RWPE2 (cell line): Measurements from ENCODE around the gene NUP210.
A peak's percentile ranks its signal among the peaks of the same experiment; 100 is the strongest.

Source experiments
- ATAC-seq: fragments of 200-7000 bp; cut with Tn5 transposase; 3 replicates; pipeline ENCODE4 v1.9.1; 2021; ENCODE audit warnings: low read depth
- DNase-seq: peaks from one replicate; pipeline ENCODE4 v3.0.0-alpha.2; 2020; ENCODE audit warnings: low spot score
- H3K27ac ChIP-seq: fragments of 450-650 bp; 2 replicates; pipeline ENCODE4 v1.5.1; 2017; ENCODE audit warnings: mild to moderate bottlenecking; ENCODE audit not compliant: poor library complexity, severe bottlenecking
- H3K27me3 ChIP-seq: fragments of 250-450 bp; sonication (Bioruptor Pico); 2 replicates; pipeline ENCODE4 v1.5.1; 2021; ENCODE audit warnings: mild to moderate bottlenecking, moderate library complexity; ENCODE audit not compliant: insufficient read depth, poor library complexity, severe bottlenecking
- H3K36me3 ChIP-seq: fragments of 250-450 bp; sonication (Bioruptor Pico); 2 replicates; pipeline ENCODE4 v1.5.1; 2020; ENCODE audit warnings: low read depth, mild to moderate bottlenecking, moderate library complexity
- H3K4me1 ChIP-seq: fragments of 250-450 bp; sonication (Bioruptor Pico); 2 replicates; pipeline ENCODE4 v1.5.1; 2021; ENCODE audit warnings: mild to moderate bottlenecking, moderate library complexity; ENCODE audit not compliant: insufficient read depth, poor library complexity, severe bottlenecking
- H3K4me3 ChIP-seq: fragments of 250-450 bp; sonication (Bioruptor Pico); 2 replicates; pipeline ENCODE4 v1.5.1; 2021; ENCODE audit warnings: mild to moderate bottlenecking, moderate library complexity; ENCODE audit not compliant: severe bottlenecking
- H3K9me3 ChIP-seq: fragments of 250-450 bp; sonication (Bioruptor Pico); 2 replicates; pipeline ENCODE4 v1.5.1; 2021; ENCODE audit warnings: mild to moderate bottlenecking, moderate library complexity; ENCODE audit not compliant: severe bottlenecking
- TF ChIP-seq, protein P1 (sequence below): fragments of 450-650 bp; IDR thresholded peaks from one replicate; pipeline ENCODE4 v1.5.1; 2017; ENCODE audit warnings: mild to moderate bottlenecking, moderate library complexity; ENCODE audit not compliant: poor library complexity, severe bottlenecking

NUP210 gene

DNA sequence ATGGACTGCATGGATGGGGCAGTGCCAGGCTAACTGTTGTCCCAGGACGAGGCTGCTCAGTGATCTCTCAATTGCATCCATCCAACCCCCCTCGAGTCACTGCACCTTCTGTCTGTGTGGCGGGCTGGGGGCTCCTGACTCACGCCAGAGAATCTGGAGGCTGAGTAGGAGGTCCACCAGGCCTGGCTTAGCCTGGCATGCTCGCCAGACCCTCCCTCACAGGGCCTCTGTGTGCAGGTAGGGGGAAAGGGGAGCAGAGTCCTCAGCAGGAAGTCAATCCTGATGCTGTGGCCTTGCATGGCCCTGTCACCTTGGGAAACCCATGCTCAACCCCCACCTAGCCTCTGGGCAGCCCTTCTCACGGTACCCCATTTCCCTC, 140.6 kb downstream of the NUP210 start:
- H3K4me3 ChIP-seq, result no peak overlapping the region
- H3K36me3 ChIP-seq, result no peaks in the 10 kb centered on the region
- no peak overlapping the region for H3K27ac ChIP-seq
- no peak for ATAC-seq
- peaks cover 38% of the 10 kb centered on the region for H3K27me3 ChIP-seq
- no peaks in the 10 kb centered on the region for H3K4me1 ChIP-seq
- DNase-seq, result peak; percentile 36
- TF ChIP-seq, protein P1, sequence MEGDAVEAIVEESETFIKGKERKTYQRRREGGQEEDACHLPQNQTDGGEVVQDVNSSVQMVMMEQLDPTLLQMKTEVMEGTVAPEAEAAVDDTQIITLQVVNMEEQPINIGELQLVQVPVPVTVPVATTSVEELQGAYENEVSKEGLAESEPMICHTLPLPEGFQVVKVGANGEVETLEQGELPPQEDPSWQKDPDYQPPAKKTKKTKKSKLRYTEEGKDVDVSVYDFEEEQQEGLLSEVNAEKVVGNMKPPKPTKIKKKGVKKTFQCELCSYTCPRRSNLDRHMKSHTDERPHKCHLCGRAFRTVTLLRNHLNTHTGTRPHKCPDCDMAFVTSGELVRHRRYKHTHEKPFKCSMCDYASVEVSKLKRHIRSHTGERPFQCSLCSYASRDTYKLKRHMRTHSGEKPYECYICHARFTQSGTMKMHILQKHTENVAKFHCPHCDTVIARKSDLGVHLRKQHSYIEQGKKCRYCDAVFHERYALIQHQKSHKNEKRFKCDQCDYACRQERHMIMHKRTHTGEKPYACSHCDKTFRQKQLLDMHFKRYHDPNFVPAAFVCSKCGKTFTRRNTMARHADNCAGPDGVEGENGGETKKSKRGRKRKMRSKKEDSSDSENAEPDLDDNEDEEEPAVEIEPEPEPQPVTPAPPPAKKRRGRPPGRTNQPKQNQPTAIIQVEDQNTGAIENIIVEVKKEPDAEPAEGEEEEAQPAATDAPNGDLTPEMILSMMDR, result no peak
- peaks cover 6% of the 10 kb centered on the region for H3K9me3 ChIP-seq

GRCh38 chr3:13278783-13279531, 141.2 kb downstream of the NUP210 start:
- no peaks in the 10 kb centered on the region for H3K36me3 ChIP-seq
- no peak for ATAC-seq
- no peak overlapping the region for H3K27ac ChIP-seq
- peaks cover 2% of the 10 kb centered on the region for H3K9me3 ChIP-seq
- peaks cover 35% of the 10 kb centered on the region for H3K27me3 ChIP-seq
- TF ChIP-seq, protein P1, result no peak
- DNase-seq, result peak; percentile 21
- H3K4me3 ChIP-seq, result no peak overlapping the region
- H3K4me1 ChIP-seq, result no peaks in the 10 kb centered on the region

GRCh38 chr3:13277860-13278531, 142.1 kb downstream of the NUP210 start:
- Histone ChIP-seq H3K4me1 (no peaks in the 10 kb centered on the region), H3K9me3 (no peaks in the 10 kb centered on the region), H3K27ac (no peak overlapping the region), H3K4me3 (no peak overlapping the region), H3K27me3 (peaks cover 26% of the 10 kb centered on the region), H3K36me3 (no peaks in the 10 kb centered on the region)
- TF ChIP-seq, protein P1, result no peak
- peak; percentile 30 for DNase-seq
- ATAC-seq, result no peak

DNA sequence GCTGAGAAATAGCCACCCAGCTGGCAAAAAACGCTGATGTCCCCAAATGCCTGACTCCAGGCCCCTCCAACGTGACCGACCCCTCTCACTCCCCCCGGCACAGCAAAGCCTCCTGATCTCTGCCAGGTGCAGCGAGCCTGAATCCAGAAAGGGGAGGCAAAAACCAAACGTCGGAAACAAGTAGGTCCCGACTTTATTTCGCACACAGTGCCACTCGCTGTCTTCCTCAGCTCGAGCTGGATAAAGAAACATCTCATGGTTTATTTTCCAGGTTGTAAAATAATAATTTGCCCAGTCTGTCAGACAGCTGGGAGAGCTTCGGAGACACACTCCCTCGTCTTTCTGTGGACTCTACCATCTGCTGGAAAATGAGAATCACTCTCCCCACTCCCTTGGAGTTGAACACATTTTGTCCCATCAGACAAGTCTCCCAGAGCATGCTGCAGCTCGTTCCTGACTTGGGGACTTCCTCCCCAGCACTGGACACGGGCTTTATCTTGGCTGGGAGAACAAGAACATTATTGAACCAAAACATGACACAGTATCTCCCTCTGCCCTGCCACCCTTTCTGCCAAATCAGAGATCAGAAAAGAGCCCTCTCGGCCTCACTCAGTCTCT, 142.8 kb downstream of the NUP210 start:
- Histone ChIP-seq H3K4me1 (no peaks in the 10 kb centered on the region), H3K4me3 (no peak overlapping the region), H3K27ac (no peak overlapping the region), H3K36me3 (no peaks in the 10 kb centered on the region), H3K27me3 (peaks cover 24% of the 10 kb centered on the region), H3K9me3 (no peaks in the 10 kb centered on the region)
- ATAC-seq (no peak), DNase-seq (peak; percentile 11)
- TF ChIP-seq, protein P1, result no peak
